ENCODE measurements around the gene BTBD9. TPM values are rescaled to one million over a fixed set of nuclear protein-coding genes. Genes with fewer than 3 reads are reported as not detected.
A peak's percentile ranks its signal among the peaks of the same experiment; 100 is the strongest.

BTBD9 gene
- total RNA-seq, 2 donors from 2014 or later = 14.2 to 18.2 TPM

- H3K36me3 ChIP-seq = peaks cover 35% of the 10 kb centered on the region
- H3K27me3 ChIP-seq = no peaks in the 10 kb centered on the region
- TF ChIP-seq, protein P1, sequence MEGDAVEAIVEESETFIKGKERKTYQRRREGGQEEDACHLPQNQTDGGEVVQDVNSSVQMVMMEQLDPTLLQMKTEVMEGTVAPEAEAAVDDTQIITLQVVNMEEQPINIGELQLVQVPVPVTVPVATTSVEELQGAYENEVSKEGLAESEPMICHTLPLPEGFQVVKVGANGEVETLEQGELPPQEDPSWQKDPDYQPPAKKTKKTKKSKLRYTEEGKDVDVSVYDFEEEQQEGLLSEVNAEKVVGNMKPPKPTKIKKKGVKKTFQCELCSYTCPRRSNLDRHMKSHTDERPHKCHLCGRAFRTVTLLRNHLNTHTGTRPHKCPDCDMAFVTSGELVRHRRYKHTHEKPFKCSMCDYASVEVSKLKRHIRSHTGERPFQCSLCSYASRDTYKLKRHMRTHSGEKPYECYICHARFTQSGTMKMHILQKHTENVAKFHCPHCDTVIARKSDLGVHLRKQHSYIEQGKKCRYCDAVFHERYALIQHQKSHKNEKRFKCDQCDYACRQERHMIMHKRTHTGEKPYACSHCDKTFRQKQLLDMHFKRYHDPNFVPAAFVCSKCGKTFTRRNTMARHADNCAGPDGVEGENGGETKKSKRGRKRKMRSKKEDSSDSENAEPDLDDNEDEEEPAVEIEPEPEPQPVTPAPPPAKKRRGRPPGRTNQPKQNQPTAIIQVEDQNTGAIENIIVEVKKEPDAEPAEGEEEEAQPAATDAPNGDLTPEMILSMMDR (IDR thresholded peaks at IDR 0.05) = no peak
- H3K9me3 ChIP-seq = no peaks in the 10 kb centered on the region
- no peak for DNase-seq (ENCODE audit: low spot score)
- no peak overlapping the region for H3K4me3 ChIP-seq
- no peak overlapping the region for H3K27ac ChIP-seq
- no peaks in the 10 kb centered on the region for H3K4me1 ChIP-seq
These were observed 36.7 kb upstream of the BTBD9 start for GRCh38 chr6:38676236-38676973.

DNA sequence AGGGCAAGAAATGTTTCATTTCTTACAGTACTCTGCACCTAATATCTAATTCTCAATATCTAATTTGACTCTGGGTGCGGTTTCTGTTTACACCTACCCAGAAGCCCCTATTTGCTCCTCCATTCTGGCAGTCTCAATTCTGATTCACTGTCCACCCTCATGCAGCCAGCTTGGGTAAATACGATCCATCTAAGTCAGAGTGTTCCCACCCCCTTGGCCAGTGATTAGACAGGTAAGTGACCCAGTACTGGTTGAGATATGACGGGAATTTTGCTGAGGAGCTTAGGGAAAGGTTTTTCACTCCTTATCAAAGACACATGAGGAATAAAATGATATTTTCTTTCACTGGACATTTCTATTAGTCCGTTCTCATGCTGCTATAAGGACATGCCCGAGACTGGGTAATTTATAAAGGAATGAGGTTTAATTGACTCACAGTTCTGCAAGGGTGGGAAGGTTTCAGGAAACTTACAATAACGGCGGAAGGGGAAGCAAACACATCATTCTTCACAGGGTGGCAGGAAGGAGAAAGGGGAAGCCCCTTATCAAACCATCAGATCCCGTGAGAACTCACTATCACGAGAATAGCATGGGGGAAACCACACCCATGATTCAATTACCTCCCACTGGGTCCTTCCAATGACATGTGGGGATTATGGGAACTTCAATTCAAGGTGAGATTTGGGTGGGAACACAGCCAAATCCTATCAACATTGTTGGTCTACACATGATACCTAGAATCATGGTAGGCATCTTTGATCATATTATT is 33.9 kb upstream of the BTBD9 start:
- H3K27me3 ChIP-seq = no peaks in the 10 kb centered on the region
- H3K4me3 ChIP-seq = no peak overlapping the region
- TF ChIP-seq, protein P1 (IDR thresholded peaks at IDR 0.05) = no peak
- no peaks in the 10 kb centered on the region for H3K9me3 ChIP-seq
- peaks cover 17% of the 10 kb centered on the region for H3K36me3 ChIP-seq
- no peak for DNase-seq (ENCODE audit: low spot score)
- no peak overlapping the region for H3K27ac ChIP-seq
- no peaks in the 10 kb centered on the region for H3K4me1 ChIP-seq

DNA sequence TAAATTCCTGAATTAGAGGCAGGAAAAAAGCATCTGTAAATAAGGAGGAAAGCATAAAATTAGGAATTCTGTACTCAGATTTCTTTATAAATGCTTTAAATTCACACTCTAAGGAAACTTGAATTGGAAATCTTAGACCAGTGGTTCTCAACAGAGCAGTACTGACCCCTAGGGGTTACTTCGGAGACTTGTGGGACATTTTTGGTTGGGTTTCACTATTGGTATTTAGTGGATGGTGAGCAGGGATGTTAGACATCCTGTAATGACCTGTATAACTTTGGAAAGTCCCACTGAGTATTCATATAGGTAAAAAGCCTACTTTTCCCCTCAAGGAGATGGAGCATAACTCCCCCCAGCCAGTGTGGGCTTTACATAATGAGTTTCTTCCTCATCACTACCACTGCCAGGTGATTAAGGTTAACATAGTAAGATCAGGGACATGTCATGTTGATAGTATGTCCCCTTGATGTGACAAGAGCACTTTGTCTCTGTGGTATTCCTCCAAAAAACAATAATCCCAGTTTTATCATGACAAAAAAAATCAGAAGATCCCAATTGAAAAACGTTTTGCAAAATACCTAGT is 32.2 kb upstream of the BTBD9 start:
- DNase-seq (ENCODE audit: low spot score) = no peak
- H3K4me3 ChIP-seq = no peak overlapping the region
- H3K4me1 ChIP-seq = no peaks in the 10 kb centered on the region
- no peaks in the 10 kb centered on the region for H3K27me3 ChIP-seq
- H3K36me3 ChIP-seq = peaks cover 13% of the 10 kb centered on the region
- no peak overlapping the region for H3K27ac ChIP-seq
- TF ChIP-seq, protein P1 (IDR thresholded peaks at IDR 0.05) = peak; percentile 49 to 76
- no peaks in the 10 kb centered on the region for H3K9me3 ChIP-seq

DNA sequence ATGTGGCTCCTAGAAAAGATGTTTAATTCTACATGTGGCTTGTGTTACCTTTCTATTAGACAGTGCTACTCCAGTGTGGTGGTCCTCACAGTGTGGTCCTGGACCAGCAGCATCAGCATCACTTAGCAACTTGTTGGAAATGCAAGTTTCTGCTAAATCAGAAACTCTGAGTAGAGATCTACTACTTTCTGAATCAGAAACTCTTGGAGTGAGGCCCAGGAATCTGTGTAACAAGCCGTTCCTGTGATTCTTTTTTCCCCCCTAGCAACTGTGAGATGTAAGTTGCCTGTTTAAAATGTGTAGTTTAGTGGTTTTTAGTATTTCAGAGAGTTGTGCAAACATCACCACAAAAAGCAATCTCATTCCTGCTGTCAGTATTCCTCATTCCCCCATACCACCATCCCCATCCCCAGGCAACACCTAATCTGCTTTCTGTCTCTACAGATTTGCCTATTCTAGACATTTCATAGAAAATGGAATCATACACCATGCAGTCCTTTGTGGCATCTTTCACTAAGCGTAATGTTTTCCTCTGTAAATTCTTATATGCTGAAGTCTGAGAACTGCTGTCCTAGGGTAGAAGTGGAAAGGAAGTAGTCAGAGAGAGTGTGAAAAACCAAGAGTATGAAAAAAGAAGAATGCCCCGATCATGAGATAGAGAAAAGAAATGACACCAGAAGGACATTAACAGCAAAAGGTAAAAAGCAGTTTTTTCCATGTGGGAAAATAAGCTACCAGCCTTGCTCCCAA is 18.9 kb upstream of the BTBD9 start:
- DNase-seq (ENCODE audit: low spot score) = no peak
- Histone ChIP-seq H3K36me3 (no peaks in the 10 kb centered on the region), H3K4me3 (no peak overlapping the region), H3K27ac (no peak overlapping the region), H3K9me3 (no peaks in the 10 kb centered on the region), H3K27me3 (no peaks in the 10 kb centered on the region), H3K4me1 (no peaks in the 10 kb centered on the region)
- TF ChIP-seq, protein P1 (IDR thresholded peaks at IDR 0.05) = no peak

- DNase-seq (ENCODE audit: low spot score) = no peak
- no peaks in the 10 kb centered on the region for H3K36me3 ChIP-seq
- no peak overlapping the region for H3K27ac ChIP-seq
- H3K9me3 ChIP-seq = no peaks in the 10 kb centered on the region
- H3K27me3 ChIP-seq = no peaks in the 10 kb centered on the region
- TF ChIP-seq, protein P1 (IDR thresholded peaks at IDR 0.05) = no peak
- no peaks in the 10 kb centered on the region for H3K4me1 ChIP-seq
- no peak overlapping the region for H3K4me3 ChIP-seq
These were observed 17.2 kb upstream of the BTBD9 start for GRCh38 chr6:38656896-38657295.

All from right atrium auricular region (tissue), 2 donors.